Stimulated activated CD4-positive, alpha-beta T cell treated with anti-CD3 and anti-CD28 coated beads, Interleukin-1b, Interleukin-23, amount 100 ng/mL, for 1 hour (primary cell): ENCODE data around the gene ATP5F1E.

Experiments used
- DNase-seq, 2 donors: peaks; one replicate each; pipeline ENCODE4 v3.0.0-alpha.2; 2020; ENCODE audit warnings: low read depth in 2 of 2

The ATP5F1E gene

DNA sequence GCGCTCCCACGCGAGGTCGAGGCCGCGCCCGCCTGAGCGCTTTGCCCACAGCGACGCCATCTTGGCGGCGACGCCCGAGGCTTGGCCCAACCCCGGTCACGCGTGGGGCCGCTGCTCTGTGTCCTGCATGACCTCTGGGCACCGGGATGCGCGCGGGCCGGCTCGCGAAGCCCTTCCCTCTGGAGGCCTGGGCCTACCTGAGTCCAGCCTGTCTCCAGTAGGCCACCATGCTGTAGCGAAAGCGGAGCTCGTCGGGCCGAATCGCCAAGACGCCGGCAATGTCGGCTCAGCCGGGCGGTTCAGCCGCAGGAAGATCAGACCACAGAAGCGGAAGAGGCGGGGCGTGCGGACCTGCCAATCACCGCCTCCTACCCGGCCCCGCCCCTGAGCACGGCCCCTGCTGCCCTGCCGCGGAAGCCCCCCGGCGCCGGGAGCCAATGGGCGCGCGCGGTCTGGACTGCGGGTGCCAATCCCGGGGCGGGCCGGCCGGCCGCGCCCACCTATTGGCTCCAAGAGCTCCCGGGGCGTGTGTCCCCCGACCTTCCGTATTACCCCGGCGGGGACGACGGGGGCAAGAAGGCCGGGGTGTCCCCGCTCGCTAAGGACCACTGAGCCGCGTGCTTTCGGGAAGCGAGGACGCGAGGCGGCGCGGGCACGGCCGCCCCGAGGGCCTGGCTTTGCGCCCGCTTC, at the start of gene ATP5F1E:
TSS of gene ATP5F1E (minus strand) at position 313 of the 690 bp plus-strand sequence. CDS start at position 229, 84 bp downstream.
- peak; percentile 93 to 96 for DNase-seq

DNA sequence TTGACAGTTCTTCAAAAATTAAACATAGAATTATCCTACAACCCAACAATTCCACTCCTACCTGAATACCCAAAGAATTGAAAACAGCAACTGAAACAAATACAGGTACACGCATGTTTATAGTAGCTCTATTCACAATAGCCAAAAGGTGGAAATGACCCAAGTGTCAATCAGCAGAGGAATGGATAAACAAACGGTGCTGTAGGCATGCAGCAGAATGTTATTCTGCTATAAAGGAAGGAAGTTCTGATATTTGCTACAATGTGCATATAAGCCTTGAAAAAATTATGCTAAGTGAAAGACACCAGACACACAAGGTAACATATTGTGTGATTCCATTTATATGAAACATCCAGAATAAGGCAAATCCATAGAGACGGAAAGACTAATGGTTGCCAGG, 48.9 kb upstream of the ATP5F1E start:
- DNase-seq, result no peak

DNA sequence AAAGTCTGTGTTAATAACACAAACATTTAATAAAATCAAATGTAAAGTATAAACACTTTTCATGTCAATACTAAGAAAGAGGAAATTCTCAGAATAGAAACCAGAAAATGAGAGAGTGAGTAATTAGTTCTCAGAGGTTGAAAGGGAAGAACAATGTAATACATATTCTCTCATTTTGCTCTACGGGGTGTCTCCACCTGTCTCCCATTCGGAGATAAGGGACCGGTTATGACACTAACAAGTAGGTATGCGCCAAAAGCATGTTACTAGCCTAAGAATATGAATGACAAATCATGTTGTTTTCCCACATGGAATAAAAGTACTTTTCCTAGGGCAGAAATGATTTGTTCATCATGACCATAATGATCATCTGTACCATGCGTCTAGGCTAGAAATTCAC, 46.1 kb upstream of the ATP5F1E start:
- no peak for DNase-seq

DNA sequence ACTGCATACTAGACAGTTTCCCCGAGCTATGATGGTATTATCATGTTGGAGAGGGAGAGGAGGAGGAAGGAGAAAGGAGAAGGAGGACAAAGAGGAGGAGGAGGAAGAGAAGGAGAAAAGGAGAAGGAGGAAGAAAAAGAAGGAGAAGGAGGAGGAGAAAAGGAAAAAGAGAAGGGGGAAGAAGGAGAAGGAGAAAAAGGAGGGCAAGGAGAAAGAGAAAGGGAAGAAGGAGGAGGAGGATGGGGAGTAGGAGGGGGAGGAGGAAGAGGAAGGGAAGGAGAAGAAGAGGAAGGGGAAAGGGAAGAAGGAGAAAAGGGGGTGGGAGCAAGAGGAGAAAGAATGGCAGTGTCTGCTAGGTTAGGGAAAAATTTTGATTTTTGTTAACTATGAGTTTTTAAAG, 45.6 kb upstream of the ATP5F1E start:
- no peak for DNase-seq

DNA sequence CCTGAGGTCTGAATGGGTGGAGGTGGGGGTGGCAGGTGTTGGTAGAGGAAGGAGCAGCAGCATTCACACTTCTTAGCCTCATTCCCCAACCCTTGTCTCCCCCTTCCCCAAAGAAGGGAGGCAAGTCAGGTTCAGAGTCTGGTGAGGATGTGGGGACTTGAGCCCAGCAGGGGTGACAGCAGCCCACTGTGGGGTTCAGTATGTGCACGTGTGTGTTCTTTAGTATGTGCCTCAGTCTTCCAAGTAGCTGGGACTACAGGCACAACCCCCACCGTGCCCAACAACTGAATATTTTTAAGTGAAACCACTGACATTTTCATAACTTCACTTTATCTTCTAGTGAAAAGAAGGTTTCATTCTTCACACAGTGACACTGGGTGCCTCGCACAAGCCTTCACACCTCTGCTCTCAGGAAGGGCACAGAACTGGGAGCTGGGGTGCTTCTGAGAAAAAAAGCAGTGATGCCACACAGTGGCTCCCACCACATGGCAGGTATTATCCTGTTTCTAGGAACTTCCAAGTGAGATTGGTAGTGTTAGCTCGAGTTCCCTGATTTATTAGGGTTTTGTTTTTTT, 43.9 kb upstream of the ATP5F1E start:
- DNase-seq, result no peak

DNA sequence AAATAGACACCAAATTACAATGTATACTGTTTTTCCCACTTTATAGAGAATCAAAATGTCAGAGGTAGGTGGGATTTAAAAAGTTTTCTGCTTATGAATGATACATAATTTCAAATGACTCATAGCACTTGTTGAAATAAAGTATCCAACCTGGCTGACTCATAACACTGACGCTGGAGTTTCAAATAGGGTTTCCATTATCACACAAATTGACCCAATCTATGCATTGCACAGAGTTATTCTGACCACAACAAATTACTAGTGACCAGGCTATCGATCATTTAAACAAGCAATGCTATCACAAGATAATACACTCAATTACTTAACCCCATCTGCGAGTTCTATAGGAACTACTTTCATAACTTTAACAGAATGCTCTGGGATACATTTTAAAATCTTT, 42.3 kb upstream of the ATP5F1E start:
- no peak for DNase-seq

DNA sequence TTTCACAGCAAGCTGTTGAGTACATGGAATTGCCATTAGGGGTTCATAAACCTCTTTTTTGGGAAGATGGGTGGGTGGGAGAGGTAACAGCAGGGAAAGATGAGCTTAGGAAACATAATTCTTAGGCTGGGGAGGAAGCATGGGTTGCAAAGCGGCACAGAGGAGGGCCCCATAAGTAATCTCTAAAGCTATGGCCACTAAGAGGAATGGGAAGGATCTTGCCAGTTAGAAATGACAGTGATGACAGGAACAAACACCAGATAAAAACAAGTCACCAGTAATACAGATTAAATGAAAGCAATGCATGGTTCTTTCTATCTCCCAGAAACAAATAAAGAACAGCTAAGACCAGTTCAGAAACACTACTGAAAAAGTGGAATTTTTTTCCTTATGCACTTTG, 41.4 kb upstream of the ATP5F1E start:
- DNase-seq, result no peak

DNA sequence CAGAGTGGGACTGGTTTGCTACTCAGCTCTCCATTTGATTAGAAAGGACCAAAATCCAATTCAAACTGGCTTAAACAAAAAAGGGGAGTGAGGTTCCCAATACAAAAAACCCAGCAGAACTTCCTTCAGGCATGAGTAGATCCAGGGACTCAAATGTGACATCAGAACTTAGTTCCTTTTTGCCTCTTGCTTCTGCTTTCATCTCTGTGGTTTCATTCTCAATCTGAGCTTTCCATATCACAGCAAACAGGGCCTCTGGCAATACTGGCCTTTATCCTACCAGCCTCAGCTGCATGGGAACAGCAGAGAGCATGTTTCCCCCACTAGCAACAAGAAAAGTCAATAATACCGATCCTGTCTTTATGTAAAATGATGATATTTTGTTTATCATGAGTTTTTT, 39.1 kb upstream of the ATP5F1E start:
- no peak for DNase-seq

DNA sequence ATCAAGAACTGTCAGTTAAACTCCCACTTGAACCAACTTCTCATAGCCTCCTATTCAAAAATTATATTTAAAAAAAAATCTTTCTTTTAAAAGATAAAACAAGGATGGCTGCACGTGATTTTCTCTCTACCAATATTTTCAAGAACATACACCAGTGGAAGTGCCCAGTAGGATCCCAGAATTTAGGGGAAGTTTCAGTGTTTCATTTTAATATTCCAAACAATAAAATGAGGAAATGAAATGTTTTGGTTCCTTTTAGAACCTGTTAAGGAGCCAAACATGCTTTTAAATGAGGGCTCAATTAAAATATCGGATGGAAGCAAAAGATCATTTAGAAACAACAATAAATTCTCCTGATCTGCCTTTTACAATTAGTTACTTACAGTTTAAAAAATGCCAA, 36.9 kb upstream of the ATP5F1E start:
- no peak for DNase-seq

DNA sequence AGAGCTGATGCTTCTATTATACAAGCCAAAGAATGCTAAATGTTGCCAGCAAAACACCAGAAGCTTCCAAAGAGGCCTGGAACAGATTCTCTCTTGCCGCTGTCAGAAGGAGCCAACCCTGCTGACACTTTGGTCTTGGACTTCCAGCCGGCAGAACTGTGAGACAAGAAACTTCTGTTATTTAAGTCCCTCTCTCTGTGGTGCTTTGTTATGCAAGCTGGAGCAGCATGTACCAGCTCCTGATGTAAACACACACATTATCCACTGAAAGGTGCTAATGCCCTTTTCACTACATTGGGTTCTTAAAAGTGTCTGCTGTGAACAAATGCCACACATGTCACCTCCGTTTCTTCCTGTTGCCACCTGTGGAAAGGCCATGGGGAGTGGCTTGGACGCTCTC, 36.4 kb upstream of the ATP5F1E start:
- DNase-seq, result no peak

DNA sequence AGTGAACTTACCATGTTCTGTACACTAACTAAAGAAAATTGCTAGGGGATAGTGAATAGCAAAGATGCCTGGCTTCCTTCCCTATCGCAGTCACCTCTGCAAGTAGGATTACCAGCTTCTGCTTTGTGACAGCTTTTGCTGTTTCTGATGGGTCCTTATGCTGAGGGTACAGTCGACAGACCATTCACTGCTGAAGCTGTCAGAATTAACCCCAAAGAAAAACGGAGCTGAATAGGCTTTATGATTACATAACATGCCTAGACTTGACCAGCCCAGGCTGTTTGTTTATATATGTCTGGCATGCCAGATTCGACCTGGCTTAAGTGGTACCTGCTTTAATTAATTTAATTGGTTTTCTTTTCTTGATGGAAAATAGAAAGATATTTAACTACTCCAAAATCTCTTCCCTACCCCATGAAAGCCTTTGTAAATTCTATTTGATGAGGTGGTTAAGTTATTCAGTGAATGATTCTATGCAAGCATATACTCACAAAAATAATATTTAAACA, 32.1 kb upstream of the ATP5F1E start:
- DNase-seq, result no peak

DNA sequence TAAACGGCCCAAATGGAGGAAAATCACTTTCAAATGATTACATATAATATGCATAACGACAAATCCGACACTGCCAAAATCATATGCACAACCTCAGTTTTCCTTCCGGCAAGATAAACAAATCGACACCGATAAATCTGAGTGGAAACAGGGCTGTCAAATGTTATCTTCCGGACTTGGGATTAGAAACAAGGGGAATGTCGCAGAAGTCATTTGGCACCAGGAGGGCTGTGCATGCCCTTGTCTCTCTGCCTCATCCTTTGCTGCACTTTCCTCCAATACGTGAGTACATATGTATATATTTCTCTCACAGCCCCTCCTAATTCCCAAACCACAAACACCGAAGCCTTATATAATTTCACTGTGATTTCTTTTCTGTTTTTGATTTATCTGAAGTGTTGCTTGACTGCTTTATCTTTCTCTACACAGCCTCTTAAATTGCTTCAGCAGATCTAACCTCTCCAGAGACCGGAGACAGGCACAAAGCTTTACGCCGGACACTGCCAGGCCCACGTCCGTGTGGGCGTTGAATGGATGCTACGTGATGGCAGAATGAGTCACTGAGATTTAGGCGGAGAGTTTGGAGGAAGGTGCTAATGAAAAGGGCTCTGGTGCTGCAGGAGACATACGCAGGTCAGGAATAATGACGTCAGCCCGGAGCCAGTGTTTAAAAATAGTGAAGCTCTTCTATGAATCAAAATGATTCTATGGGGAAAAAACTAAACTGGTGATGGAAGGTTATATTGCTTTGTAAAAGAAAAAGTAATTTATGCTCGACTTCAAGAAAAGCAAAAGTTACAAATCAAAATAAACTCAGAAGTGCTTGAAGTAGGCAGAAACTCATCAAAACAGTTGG, 31.5 kb upstream of the ATP5F1E start:
- DNase-seq, result no peak

DNA sequence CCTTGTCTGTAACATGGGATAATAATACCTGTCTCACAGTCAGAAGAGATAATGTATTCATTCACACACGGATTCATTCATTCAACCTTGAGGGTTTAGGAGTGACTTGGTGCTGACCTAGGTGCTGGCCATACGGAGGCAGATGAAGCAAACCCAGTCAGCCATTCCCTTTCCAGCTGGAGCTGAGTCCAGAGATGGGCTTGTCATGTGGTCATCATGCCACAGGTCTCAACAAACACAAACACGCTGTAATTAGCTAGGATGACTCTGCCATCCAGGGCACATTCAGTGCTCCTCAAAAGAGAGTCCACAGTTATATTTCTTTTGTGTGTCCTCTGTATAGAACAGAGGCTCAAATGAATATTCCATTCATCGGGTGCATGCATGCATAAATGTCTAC, 29.9 kb upstream of the ATP5F1E start:
- no peak for DNase-seq

DNA sequence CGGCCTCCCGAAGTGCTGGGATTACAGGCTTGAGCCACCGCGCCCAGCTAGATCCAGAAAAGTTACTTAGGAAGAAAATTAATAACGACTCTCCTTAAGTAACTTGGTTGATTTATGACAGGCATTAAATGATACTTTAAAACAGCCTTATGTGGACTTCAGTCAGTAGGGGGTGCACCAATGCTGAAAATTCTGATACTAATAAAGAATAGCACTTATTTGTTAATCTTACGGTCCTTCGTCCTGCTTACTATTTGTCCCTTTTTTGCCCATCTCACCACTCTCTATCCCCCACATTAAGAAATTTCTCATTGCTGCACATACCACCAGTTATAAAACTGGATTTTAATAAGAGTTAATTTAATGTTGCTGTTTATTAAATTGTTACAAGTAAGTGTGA, 23.2 kb upstream of the ATP5F1E start:
- DNase-seq, result no peak

DNA sequence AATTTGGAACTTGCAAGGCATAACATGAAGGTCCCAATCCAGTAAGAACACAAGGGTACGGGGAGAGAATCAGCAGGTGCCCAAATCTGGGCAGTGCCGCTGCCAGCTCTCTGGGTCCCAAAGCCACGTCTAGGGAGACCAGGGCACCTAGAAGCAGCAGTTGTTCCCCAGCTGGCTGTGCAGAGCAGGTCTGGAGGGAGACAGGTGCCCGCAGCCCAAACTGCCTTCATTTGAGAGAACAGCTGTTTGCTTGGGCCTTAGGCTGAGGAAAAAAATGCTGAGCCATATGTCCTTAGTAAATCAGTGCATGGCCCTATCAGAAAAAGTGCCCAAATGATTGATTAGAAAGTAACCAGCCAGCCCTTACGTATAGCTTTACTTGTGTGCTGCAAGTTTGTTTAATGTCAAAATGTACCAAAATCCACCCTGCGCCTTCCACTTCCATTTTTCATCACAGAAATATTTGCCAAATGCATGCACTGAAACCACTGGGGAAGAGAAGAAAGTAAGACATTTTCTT, 19.6 kb upstream of the ATP5F1E start:
- DNase-seq, result no peak

DNA sequence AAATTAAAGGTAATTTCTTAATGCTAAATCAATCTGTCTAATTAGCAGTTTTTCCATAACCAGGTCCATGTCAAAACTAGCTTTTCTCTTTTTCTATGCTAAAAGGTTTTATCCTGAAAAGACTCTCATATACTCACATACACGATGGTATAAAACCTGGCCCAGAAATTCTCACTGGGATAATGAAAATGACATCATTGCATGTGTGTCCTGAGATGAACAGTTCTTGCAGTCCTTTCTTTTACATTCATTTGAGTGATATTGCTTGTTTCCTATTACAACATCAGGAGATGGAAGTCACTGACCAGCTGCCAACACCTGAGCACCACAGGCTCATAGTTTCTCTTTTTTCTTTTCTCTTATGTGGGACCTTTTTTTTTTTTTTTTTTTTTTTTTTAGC, 18.3 kb upstream of the ATP5F1E start:
- no peak for DNase-seq

DNA sequence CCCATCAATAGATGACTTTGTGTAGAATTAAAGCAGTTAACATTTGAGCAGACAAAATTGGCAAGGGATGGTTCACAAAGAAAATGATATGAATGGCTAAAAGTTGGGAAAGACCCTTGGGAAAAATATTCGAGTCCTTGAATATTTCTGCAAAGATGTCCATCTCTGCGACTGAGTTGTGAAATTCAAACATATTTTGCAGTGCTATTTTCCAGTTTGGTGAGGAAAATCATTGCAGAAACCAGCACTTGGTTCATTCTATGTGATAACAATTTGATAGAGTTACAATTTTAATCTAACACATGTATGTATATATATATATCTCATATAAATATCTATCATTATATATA, 16.5 kb upstream of the ATP5F1E start:
- DNase-seq, result no peak

DNA sequence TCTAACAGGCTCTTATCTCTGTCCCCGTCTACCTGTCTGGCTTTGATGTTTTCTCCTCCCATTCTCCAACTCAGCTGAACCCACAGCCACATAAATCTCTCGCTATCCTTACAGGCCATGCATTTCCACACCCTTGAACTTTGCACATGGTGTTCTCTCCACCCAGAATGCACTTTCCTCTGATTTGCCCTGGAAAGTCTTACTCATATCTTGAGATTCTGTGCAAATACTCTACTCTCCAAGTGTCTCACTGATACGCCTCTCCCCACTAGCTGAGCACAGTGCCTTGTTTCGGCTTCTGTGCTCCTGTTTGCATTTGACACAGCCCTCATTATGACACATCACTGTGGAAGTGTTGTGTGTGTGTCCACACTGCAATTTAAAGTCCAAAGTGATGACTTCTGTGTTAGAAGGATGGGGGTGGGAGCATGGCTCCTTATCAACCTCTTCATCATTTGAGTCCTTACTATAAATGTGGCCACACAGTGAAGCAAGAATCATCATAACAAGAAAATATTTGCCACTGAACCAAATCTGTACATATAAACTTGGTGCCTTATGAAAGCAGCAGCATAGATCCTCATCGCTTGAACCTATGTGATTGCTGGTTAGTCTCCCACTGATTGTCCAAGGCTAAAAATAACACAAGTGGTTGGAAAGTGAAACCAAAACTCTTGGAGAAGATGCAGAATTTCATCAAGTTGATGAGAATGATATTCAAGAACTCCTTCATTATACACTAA, 16.0 kb upstream of the ATP5F1E start:
- DNase-seq, result no peak

DNA sequence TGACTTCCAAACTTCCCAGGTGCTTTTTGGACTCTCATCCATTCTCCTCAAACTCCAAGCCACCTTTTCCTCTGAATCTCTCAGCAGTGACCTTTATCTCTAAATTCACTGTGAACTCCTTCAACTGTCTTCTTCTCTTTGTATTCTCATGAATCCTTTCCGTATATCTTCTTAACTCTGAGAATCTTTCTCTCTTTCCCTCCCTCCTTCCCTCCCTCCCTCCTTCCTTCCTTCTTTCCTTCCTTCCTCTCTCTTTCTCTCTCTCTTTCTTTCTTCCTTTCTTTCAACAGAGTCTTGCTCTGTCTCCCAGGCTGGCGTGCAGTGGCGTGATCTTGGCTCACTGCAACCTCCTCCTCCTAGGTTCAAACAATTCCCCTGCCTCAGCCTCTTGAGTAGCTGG, 14.7 kb upstream of the ATP5F1E start:
- no peak for DNase-seq

DNA sequence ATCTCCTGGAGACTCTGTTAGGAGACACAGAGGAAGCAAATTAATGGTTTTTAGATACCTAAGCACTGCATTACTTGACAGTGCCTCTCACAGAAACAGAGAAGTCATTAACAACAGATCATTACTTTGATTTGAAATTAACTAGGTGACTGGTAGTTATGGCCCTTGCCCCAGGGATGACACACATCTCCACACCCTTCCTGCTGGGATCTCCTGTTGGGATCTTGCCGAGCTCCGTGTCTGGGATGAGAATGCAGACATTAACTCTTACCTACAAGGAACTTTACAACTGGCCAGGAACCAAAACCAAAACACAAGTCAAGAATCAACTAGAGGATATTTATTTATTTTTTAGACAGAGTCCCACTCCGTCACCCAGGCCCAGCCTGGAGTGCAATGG, 12.7 kb upstream of the ATP5F1E start:
- DNase-seq, result no peak

DNA sequence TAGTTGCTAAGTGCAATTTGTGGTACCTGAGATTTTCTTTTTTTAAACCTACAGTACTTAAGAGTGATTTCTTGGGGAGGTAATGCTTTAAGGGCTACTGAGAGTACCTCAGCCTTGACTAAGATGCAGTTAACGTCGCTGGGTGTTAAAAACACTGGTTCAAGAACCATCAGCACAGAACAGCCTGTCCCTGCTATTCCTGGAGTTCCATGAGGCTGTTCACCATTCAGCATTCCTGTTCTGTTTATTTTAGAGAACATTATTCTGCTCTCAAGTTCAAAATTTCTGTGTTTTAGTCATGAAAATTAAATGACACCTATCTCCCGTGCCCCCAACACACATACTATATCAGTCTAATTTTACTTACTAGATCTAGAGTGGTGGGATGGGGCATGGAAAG, 12.2 kb upstream of the ATP5F1E start:
- no peak for DNase-seq

DNA sequence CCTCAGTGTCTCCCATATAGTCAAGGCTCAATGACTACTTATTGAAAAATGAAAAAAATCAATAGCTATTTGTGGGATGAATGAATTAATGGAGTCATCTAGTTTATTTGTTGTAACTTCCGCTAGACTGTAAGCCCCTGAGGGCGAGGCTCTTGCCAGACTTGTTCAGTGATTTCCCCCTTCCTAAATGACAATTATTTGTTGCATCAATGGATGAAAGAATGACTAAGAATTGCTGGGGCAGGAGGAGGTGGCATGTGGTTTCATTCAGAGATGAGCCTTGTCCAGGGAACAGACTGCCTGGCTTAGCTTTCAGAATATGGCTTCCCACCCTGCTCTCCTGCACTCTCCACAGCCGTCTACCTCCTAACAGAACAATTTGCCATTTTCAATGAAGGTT, 11.6 kb upstream of the ATP5F1E start:
- DNase-seq, result no peak
